SK-N-SH treated with all-trans-retinoic acid at 6 μM for 48 hours (cell line): Measurements from ENCODE around the gene LGALS1.

Experiments
- ISL1 ChIP-seq: fragments of 250-450 bp; sonication (Bioruptor Pico); IDR thresholded peaks from 2 replicates; pipeline ENCODE4 v2.1.2; 2022; ENCODE audit warnings: mild to moderate bottlenecking, moderate library complexity
- TF ChIP-seq, protein P1 (sequence below): fragments of 250-450 bp; sonication (Bioruptor Pico); IDR thresholded peaks from 2 replicates; pipeline ENCODE4 v1.8.0; 2020; ENCODE audit warnings: mild to moderate bottlenecking, moderate library complexity, borderline replicate concordance

DNA sequence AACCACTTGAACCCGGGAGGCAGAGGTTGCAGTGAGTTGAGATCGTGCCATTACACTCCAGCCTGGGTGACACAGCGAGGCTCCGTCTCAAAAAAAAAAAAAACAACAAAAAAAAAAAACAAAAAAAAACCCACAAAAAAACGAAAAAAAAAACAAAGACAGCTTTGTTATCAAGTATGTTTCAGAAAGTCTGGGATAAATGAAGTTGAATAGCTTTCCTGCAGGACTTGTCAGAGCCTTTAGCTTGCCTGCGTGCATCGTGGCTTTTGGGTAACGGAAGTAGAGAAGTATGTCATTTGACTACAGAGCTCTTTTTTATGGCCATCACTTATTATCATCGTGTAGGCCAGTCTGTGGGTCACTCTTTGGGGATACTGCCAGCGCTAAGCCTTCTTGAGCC is 36.1 kb downstream of the LGALS1 start:
- TF ChIP-seq, protein P1, sequence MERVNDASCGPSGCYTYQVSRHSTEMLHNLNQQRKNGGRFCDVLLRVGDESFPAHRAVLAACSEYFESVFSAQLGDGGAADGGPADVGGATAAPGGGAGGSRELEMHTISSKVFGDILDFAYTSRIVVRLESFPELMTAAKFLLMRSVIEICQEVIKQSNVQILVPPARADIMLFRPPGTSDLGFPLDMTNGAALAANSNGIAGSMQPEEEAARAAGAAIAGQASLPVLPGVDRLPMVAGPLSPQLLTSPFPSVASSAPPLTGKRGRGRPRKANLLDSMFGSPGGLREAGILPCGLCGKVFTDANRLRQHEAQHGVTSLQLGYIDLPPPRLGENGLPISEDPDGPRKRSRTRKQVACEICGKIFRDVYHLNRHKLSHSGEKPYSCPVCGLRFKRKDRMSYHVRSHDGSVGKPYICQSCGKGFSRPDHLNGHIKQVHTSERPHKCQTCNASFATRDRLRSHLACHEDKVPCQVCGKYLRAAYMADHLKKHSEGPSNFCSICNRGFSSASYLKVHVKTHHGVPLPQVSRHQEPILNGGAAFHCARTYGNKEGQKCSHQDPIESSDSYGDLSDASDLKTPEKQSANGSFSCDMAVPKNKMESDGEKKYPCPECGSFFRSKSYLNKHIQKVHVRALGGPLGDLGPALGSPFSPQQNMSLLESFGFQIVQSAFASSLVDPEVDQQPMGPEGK (CRISPR knock-in tag), result no peak
- TF ChIP-seq ISL1 (CRISPR knock-in tag), result no peak
